SK-N-SH (cell line): Measurements from ENCODE around the gene FNDC3B. TPM values are rescaled to one million over a fixed set of nuclear protein-coding genes. Genes with fewer than 3 reads are reported as not detected.

Experiments
- CTCF ChIA-PET: fragments of 300-600, 350-600 bp; formaldehyde crosslinking; extraction: SDS; loops from one replicate; lab custom pipeline; 2021; lab: Yijun Ruan, JAX
- POLR2A ChIA-PET: fragments of 350-600 bp; sonication (Branson Sonifier 250); formaldehyde crosslinking; extraction: SDS; loops from one replicate; lab custom pipeline; 2020; ENCODE audit warnings: antibody characterized with exemption, inconsistent platforms; lab: Yijun Ruan, JAX
- DNase-seq: peaks from one replicate; pipeline ENCODE4 v3.0.0; 2012
- H2AFZ ChIP-seq: fragments of 200-600 bp; sonication (generic); 2 replicates; pipeline ENCODE4 v1.8.1; 2016; ENCODE audit warnings: antibody characterized with exemption, mild to moderate bottlenecking, low read depth
- H3F3A ChIP-seq: fragments of 200-600 bp; sonication (generic); replicated peaks from 2 replicates; pipeline ENCODE3; 2016; ENCODE audit warnings: antibody characterized with exemption, mild to moderate bottlenecking; ENCODE audit not compliant: insufficient read depth
- H3K27ac ChIP-seq, 2 experiments: fragments of 200-500 bp in 1 of 2; fragments of 200-600 bp in 1 of 2; sonication (Bioruptor generic) in 1 of 2; sonication (generic), shearing (Covaris generic) in 1 of 2; 2 replicates each; pipeline versions ENCODE4 v1.5.1 to v1.6.1; 2014 to 2016; ENCODE audit warnings: low read depth in 2 of 2, inconsistent platforms in 1 of 2, low read length in 1 of 2, mild to moderate bottlenecking in 1 of 2, mixed read lengths in 1 of 2
- H3K27me3 ChIP-seq: fragments of 200-600 bp; sonication (generic), shearing (Covaris generic); 2 replicates; pipeline ENCODE4 v1.6.1; 2016; ENCODE audit warnings: mixed run types; ENCODE audit not compliant: insufficient read depth
- H3K36me3 ChIP-seq, 2 experiments: fragments of 200-500 bp in 1 of 2; fragments of 200-600 bp in 1 of 2; sonication (Bioruptor generic) in 1 of 2; sonication (generic) in 1 of 2; replicated peaks in 1 of 2; 2 replicates each; pipeline versions ENCODE3 to v1.5.1; 2014 to 2016; ENCODE audit warnings: low read length in 1 of 2, mild to moderate bottlenecking in 1 of 2; ENCODE audit not compliant: insufficient read depth in 2 of 2, control insufficient read depth in 1 of 2
- H3K4me1 ChIP-seq, 2 experiments: fragments of 200-500 bp in 1 of 2; fragments of 200-600 bp in 1 of 2; sonication (Bioruptor generic) in 1 of 2; sonication (generic), shearing (Covaris generic) in 1 of 2; 2 replicates each; pipeline versions ENCODE4 v1.5.1 to v1.6.1; 2014 to 2016; ENCODE audit warnings: low read depth in 1 of 2, low read length in 1 of 2, mixed run types in 1 of 2; ENCODE audit not compliant: insufficient read depth in 2 of 2, control insufficient read depth in 1 of 2
- H3K4me2 ChIP-seq: fragments of 200-600 bp; sonication (generic), shearing (Covaris generic); 2 replicates; pipeline ENCODE4 v1.6.1; 2017; ENCODE audit warnings: mixed run types
- H3K4me3 ChIP-seq, 2 experiments: fragments of 200-500 bp in 1 of 2; fragments of 200-600 bp in 1 of 2; sonication (Bioruptor generic) in 1 of 2; sonication (generic), shearing (Covaris generic) in 1 of 2; 2 replicates each; pipeline versions ENCODE4 v1.5.1 to v1.8.1; 2014 to 2016; ENCODE audit warnings: low read depth in 2 of 2, inconsistent platforms in 1 of 2, low read length in 1 of 2, mild to moderate bottlenecking in 1 of 2, mixed read lengths in 1 of 2, moderate library complexity in 1 of 2
- H3K79me2 ChIP-seq: fragments of 200-600 bp; sonication (generic); 2 replicates; pipeline ENCODE4 v1.8.1; 2017; ENCODE audit warnings: mild to moderate bottlenecking; ENCODE audit not compliant: insufficient read depth
- H3K9ac ChIP-seq: fragments of 200-600 bp; sonication (generic); 2 replicates; pipeline ENCODE4 v1.6.1; 2017; ENCODE audit warnings: mixed run types
- H3K9me2 ChIP-seq: fragments of 200-600 bp; sonication (generic); 2 replicates; pipeline ENCODE4 v1.6.1; 2017; ENCODE audit warnings: mixed run types
- H3K9me3 ChIP-seq: fragments of 200-600 bp; sonication (generic); 2 replicates; pipeline ENCODE4 v1.6.1; 2017; ENCODE audit warnings: mixed run types, mild to moderate bottlenecking, moderate library complexity
- H4K20me1 ChIP-seq: fragments of 200-600 bp; sonication (generic); 2 replicates; pipeline ENCODE4 v1.6.1; 2017; ENCODE audit warnings: mild to moderate bottlenecking, mixed run types; ENCODE audit not compliant: insufficient read depth
- CHD2 ChIP-seq: fragments of 150-350 bp; IDR thresholded peaks from 2 replicates; pipeline ENCODE4 v1.6.1; 2018; ENCODE audit warnings: low read length; ENCODE audit not compliant: partially characterized antibody
- EP300 ChIP-seq, 2 experiments: IDR thresholded peaks; 2 replicates each; pipeline versions ENCODE4 v1.4.0 to v1.6.1; 2012; ENCODE audit warnings: borderline replicate concordance in 1 of 2, low read depth in 1 of 2, low read length in 1 of 2
- FOSL2 ChIP-seq: IDR thresholded peaks from 2 replicates; pipeline ENCODE4 v1.4.0; 2012; ENCODE audit warnings: low read depth, mild to moderate bottlenecking, moderate library complexity, borderline replicate concordance
- GABPA ChIP-seq: IDR thresholded peaks from 2 replicates; pipeline ENCODE4 v1.4.0; 2012; ENCODE audit warnings: low read depth, mild to moderate bottlenecking
- NFIC ChIP-seq: IDR thresholded peaks from 2 replicates; pipeline ENCODE4 v1.4.0; 2012; ENCODE audit warnings: borderline replicate concordance
- POLR2AphosphoS5 ChIP-seq: IDR thresholded peaks from 2 replicates; pipeline ENCODE4 v1.6.1; 2012; ENCODE audit warnings: low read depth, low read length
- RAD21 ChIP-seq: IDR thresholded peaks from 2 replicates; pipeline ENCODE4 v1.6.1; 2012; ENCODE audit warnings: mild to moderate bottlenecking, low read length
- RFX5 ChIP-seq: IDR thresholded peaks from 2 replicates; pipeline ENCODE4 v1.6.1; 2012; ENCODE audit warnings: mild to moderate bottlenecking, improper control_type of control experiment, low read length
- RXRA ChIP-seq: IDR thresholded peaks from 2 replicates; pipeline ENCODE4 v1.4.0; 2012; ENCODE audit warnings: low read depth, mild to moderate bottlenecking, borderline replicate concordance
- TCF12 ChIP-seq: IDR thresholded peaks from 2 replicates; pipeline ENCODE4 v1.4.0; 2012
- TEAD4 ChIP-seq: IDR thresholded peaks from 2 replicates; pipeline ENCODE4 v1.4.0; 2012; ENCODE audit warnings: mild to moderate bottlenecking, borderline replicate concordance; ENCODE audit not compliant: insufficient read depth
- WGBS: methylation state at CpG from one replicate; pipeline ENCODE4 v1.1.6; 2017; ENCODE audit warnings: low lambda C conversion rate; 5-methylcytosine and 5-hydroxymethylcytosine counted together
- polyA plus RNA-seq, 3 experiments: library from polyadenylated mRNA; depleted of rRNA; stranded (reverse); fragments of >200 nt; gene quantifications; 2 replicates each; pipeline ENCODE4 v1.2.3, GENCODE V29; 2012
- TF ChIP-seq, protein P1 (sequence below): IDR thresholded peaks from 2 replicates; pipeline ENCODE4 v1.4.0; 2012; ENCODE audit warnings: low read depth
- TF ChIP-seq, protein P2 (sequence below): IDR thresholded peaks from 2 replicates; pipeline ENCODE4 v1.4.0; 2012; ENCODE audit warnings: low read depth, borderline replicate concordance
- TF ChIP-seq, protein P3 (sequence below): fragments of 150-350 bp; IDR thresholded peaks from 2 replicates; pipeline ENCODE4 v1.6.1; 2016; ENCODE audit warnings: mild to moderate bottlenecking, low read depth, low read length
- TF ChIP-seq, protein P4 (sequence below): IDR thresholded peaks from 2 replicates; pipeline ENCODE4; 2012
- TF ChIP-seq, protein P5 (sequence below): fragments of 200-600 bp; sonication (generic); IDR thresholded peaks from 2 replicates; pipeline ENCODE4 v1.6.1; 2017; ENCODE audit warnings: antibody characterized with exemption, mild to moderate bottlenecking, moderate library complexity

Gene FNDC3B
- polyA plus RNA-seq, 1 of the 3 experiments (the other 2 are of a cell fraction): 10.4 TPM

DNA sequence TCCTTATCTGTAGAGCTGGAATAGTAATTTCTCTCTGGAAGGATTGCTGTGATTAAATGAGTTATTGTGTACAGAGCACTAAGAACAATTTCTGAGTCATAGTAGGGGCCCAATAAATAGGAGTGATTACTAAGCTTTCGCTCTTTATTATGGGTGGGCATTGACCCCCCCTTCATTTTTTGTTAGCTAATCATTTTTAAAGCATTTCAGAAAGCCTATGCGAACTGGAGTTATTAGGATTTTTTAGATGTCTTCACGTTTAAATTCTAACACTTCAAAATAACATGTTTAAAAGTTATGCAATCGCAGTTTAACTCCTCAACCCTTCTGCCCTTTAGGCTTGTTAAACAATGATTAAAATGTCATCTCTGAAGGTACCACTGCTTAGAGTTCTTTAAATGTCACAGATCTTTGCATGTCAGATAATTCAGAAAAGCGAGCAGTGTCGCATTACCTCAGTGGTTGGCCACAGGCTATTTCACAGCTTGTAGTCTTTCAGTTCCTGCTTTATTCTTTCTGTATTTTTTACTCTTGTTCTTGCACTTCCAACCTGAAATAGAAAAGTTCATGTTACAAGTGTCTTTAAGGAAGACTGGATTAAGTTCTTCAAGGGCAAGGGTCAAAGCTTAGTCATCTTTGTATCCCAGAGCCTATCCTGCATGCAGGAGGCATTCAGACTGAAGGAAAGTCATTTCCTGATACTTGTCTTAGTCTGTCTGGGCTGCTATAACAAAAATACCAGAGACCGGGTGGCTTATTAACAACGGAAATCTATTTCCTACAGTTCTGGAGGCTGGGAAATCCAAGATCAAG lies 102.9 kb downstream of the FNDC3B start:
- DNase-seq: no peak
- WGBS: 59% methylated on average over 8 of the region's 8 CpGs
- Histone ChIP-seq H3K27me3 (no peaks in the 10 kb centered on the region), H3K4me2 (peak overlapping the region; percentile 51), H4K20me1 (no peaks in the 10 kb centered on the region), H3K9ac (no peak overlapping the region; the same call in 1 of the 2 replicates), H3K36me3 (peaks cover 0 to 26% of the 10 kb centered on the region in 2 experiments), H3K9me3 (no peaks in the 10 kb centered on the region), H3K4me3 (no peak overlapping the region), H3K4me1 (peaks cover 27 to 47% of the 10 kb centered on the region in 2 experiments), H3F3A (peaks cover 64% of the 10 kb centered on the region), H2AFZ (no peak overlapping the region), H3K79me2 (peaks cover 87% of the 10 kb centered on the region), H3K9me2 (no peaks in the 10 kb centered on the region), H3K27ac (peak overlapping the region; percentile 17 to 96; a peak in 3 of 4 replicates)
- CTCF ChIA-PET: interaction anchor here (1.1 to 1.3 kb wide), 3 partner anchors 9 to 87 kb away, joined by 3 to 5 read pairs (median 4); no protein-coding TSS in a partner anchor
- POLR2A ChIA-PET: no interaction called here
- TF ChIP-seq RXRA (no peak), FOSL2 (peak; percentile 36), GABPA (no peak), POLR2AphosphoS5 (no peak), CHD2 (no peak), TCF12 (peak; percentile 44; the same call in 1 of the 2 replicates), EP300 (IDR thresholded peaks at IDR 0.05; ENCODE audit: borderline replicate concordance in 1 of 2, low read depth in 1 of 2, low read length in 1 of 2) (peak in 1 of 2 experiments; percentile 16; a peak in 1 of 4 replicates)
- TF ChIP-seq, protein P1, sequence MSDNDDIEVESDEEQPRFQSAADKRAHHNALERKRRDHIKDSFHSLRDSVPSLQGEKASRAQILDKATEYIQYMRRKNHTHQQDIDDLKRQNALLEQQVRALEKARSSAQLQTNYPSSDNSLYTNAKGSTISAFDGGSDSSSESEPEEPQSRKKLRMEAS: 0 out of 2 replicates have a peak, but pooled peaks have one; percentile 9

DNA sequence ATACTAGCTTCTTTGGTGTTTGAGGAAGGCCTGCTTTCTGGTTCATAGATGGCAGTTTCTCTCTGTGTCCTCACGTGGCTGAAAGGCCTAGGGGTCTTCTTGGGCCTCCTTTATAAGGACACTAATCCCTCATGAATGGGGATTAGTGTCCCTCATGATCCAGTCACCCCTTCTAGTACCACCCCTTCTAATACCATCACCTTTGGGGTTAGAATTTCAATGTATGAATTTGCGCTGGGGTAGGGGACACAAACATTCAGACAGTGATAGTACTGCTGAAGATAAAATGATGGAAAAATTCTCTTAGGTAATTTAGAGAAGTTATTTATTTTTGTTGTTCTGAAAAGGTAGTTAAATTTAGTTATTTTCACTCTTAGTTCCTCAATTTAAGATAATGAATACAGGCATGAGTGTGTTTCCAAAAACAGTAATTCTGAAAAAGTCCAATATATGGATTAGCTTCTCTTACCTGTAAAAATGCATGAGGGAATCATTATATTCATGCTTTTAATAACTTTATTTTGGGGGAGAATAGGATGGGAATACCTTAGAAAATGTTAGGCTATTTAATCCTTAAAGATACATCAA lies 103.6 kb downstream of the FNDC3B start:
- no peak overlapping the region for H3K4me3 ChIP-seq
- CTCF ChIA-PET: interaction anchor here (1.2 kb wide), 1 partner anchor 11 kb away, joined by 4 read pairs; no protein-coding TSS in a partner anchor
- WGBS: 88% methylated on average over 2 of the region's 2 CpGs
- H2AFZ ChIP-seq: no peak overlapping the region
- no peaks in the 10 kb centered on the region for H3K9me2 ChIP-seq
- H3K9me3 ChIP-seq: no peaks in the 10 kb centered on the region
- no peaks in the 10 kb centered on the region for H4K20me1 ChIP-seq
- peaks cover 23 to 43% of the 10 kb centered on the region in 2 experiments for H3K4me1 ChIP-seq
- POLR2A ChIA-PET: no interaction called here
- H3K27ac ChIP-seq: peak overlapping the region in 1 of 2 experiments; percentile 96; a peak in 3 of 4 replicates
- H3K9ac ChIP-seq: no peak overlapping the region
- peaks cover 90% of the 10 kb centered on the region for H3K79me2 ChIP-seq
- no peaks in the 10 kb centered on the region for H3K27me3 ChIP-seq
- no peak overlapping the region for H3K4me2 ChIP-seq
- DNase-seq: no peak
- H3K36me3 ChIP-seq: peaks cover 0 to 25% of the 10 kb centered on the region in 2 experiments
- peaks cover 57% of the 10 kb centered on the region for H3F3A ChIP-seq
- TF ChIP-seq GABPA (no peak), EP300 (IDR thresholded peaks at IDR 0.05; ENCODE audit: borderline replicate concordance in 1 of 2, low read depth in 1 of 2, low read length in 1 of 2) (no peak), NFIC (no peak), TEAD4 (no peak), RAD21 (no peak), RFX5 (no peak)
- TF ChIP-seq, protein P2, sequence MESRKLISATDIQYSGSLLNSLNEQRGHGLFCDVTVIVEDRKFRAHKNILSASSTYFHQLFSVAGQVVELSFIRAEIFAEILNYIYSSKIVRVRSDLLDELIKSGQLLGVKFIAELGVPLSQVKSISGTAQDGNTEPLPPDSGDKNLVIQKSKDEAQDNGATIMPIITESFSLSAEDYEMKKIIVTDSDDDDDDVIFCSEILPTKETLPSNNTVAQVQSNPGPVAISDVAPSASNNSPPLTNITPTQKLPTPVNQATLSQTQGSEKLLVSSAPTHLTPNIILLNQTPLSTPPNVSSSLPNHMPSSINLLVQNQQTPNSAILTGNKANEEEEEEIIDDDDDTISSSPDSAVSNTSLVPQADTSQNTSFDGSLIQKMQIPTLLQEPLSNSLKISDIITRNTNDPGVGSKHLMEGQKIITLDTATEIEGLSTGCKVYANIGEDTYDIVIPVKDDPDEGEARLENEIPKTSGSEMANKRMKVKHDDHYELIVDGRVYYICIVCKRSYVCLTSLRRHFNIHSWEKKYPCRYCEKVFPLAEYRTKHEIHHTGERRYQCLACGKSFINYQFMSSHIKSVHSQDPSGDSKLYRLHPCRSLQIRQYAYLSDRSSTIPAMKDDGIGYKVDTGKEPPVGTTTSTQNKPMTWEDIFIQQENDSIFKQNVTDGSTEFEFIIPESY: no peak
- TF ChIP-seq, protein P3, sequence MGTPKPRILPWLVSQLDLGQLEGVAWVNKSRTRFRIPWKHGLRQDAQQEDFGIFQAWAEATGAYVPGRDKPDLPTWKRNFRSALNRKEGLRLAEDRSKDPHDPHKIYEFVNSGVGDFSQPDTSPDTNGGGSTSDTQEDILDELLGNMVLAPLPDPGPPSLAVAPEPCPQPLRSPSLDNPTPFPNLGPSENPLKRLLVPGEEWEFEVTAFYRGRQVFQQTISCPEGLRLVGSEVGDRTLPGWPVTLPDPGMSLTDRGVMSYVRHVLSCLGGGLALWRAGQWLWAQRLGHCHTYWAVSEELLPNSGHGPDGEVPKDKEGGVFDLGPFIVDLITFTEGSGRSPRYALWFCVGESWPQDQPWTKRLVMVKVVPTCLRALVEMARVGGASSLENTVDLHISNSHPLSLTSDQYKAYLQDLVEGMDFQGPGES: no peak
- TF ChIP-seq, protein P4, sequence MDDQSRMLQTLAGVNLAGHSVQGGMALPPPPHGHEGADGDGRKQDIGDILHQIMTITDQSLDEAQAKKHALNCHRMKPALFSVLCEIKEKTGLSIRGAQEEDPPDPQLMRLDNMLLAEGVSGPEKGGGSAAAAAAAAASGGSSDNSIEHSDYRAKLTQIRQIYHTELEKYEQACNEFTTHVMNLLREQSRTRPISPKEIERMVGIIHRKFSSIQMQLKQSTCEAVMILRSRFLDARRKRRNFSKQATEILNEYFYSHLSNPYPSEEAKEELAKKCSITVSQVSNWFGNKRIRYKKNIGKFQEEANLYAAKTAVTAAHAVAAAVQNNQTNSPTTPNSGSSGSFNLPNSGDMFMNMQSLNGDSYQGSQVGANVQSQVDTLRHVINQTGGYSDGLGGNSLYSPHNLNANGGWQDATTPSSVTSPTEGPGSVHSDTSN: no peak
- TF ChIP-seq, protein P5, sequence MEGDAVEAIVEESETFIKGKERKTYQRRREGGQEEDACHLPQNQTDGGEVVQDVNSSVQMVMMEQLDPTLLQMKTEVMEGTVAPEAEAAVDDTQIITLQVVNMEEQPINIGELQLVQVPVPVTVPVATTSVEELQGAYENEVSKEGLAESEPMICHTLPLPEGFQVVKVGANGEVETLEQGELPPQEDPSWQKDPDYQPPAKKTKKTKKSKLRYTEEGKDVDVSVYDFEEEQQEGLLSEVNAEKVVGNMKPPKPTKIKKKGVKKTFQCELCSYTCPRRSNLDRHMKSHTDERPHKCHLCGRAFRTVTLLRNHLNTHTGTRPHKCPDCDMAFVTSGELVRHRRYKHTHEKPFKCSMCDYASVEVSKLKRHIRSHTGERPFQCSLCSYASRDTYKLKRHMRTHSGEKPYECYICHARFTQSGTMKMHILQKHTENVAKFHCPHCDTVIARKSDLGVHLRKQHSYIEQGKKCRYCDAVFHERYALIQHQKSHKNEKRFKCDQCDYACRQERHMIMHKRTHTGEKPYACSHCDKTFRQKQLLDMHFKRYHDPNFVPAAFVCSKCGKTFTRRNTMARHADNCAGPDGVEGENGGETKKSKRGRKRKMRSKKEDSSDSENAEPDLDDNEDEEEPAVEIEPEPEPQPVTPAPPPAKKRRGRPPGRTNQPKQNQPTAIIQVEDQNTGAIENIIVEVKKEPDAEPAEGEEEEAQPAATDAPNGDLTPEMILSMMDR: no peak
- TF ChIP-seq, protein P1: no peak
